Vagina (tissue), 2 donors: ENCODE data around the gene ELN. TPM values are rescaled to one million over a fixed set of nuclear protein-coding genes. Genes with fewer than 3 reads are reported as not detected.
"Not testable (repeated sequence)": the region's sequence is repeated elsewhere in the genome, so short reads cannot be mapped to it uniquely, and the experiment has no call there.

Source experiments
- DNase-seq, 2 donors: peaks; one replicate each; pipeline ENCODE4 v3.0.0-alpha.2; 2017; ENCODE audit errors: extremely low spot score in 2 of 2
- H3K27ac ChIP-seq: fragments of 200-600 bp; sonication (generic); one replicate; pipeline ENCODE4 v1.5.1; 2019
- H3K27me3 ChIP-seq: fragments of 200-600 bp; sonication (generic); one replicate; pipeline ENCODE4 v1.5.1; 2019
- H3K36me3 ChIP-seq, 2 donors: fragments of 200-600 bp; sonication (generic); one replicate each; pipeline ENCODE4 v1.5.1; 2017 to 2019
- H3K4me1 ChIP-seq: fragments of 200-600 bp; sonication (generic); one replicate; pipeline ENCODE4 v1.5.1; 2019
- H3K4me3 ChIP-seq, 2 donors: fragments of 200-600 bp; sonication (generic); 1 replicate in 1 of 2; 2 replicates in 1 of 2; pipeline ENCODE4 v1.5.1; 2016 to 2019
- H3K9me3 ChIP-seq: fragments of 200-600 bp; sonication (generic); one replicate; pipeline ENCODE4 v1.5.1; 2019
- POLR2A ChIP-seq, 2 donors: fragments of 450-650 bp; IDR thresholded peaks; one replicate each; pipeline ENCODE4 v1.6.1; 2017; ENCODE audit warnings: antibody characterized with exemption in 2 of 2, mild to moderate bottlenecking in 2 of 2, moderate library complexity in 2 of 2
- POLR2AphosphoS5 ChIP-seq, 2 donors: sonication (generic); formaldehyde crosslinking; IDR thresholded peaks; one replicate each; pipeline ENCODE4 v1.9.0; 2017; ENCODE audit warnings: antibody characterized with exemption in 2 of 2, mild to moderate bottlenecking in 2 of 2, low read depth in 1 of 2; ENCODE audit not compliant: insufficient read depth in 1 of 2
- intact Hi-C: fragments of 100-400 bp; cut with DNase I; formaldehyde crosslinking; loops from one replicate; pipeline ENCODE4 v1.15.1; 2023
- total RNA-seq: library from RNA; depleted of rRNA; stranded (reverse); fragments of >200 nt; gene quantifications from one replicate; pipeline ENCODE4 v1.2.3, GENCODE V29; 2016
- TF ChIP-seq, protein P1 (sequence below), 3 experiments: fragments of 450-650 bp in 2 of 3; fragments of 200-600 bp in 1 of 3; sonication (generic) in 1 of 3; IDR thresholded peaks; one replicate each; pipeline ENCODE4 v1.5.1; 2017 to 2019; ENCODE audit warnings: antibody characterized with exemption in 3 of 3, mild to moderate bottlenecking in 2 of 3, moderate library complexity in 2 of 3

The ELN gene
- total RNA-seq, 1 donor from 2014 or later: 38.3 TPM

DNA sequence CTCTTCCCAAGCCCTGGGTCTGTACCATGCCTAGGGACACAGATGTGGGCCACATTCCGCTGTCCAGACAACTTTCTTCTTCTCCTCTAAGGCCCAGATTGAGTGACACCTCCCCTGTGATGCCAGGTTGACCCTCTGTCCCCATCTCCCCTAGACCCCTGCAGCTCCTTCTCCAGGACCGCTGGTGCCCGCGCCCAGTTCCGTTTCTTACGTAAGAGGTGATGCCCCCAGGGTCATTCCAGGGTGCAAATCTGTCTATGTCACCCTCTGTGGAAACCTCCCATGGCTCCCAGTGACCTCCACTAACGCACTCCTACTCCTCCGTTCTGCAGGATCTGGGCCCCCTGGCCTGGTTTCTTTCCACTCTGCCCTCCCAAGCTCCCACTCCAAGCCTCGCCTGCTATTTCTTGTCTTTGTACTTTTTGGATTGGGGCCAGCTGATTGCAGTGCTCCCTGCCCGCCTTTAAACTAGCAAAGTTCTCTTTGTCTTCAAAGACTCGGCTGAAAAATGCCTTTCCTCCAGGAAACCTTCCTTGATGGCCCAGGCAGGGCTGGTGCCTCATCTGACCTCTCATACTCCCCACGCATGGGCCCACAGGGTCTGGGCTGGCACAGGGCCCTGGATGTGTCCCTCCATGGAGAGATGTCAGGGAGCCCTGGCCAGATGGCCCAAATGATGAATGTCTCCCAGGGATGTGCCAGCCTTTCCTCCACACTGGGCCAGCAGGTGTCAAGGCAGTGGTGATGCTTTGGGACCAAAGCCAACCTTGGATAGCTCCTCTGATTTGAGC lies 21.3 kb upstream of the ELN start:
- Histone ChIP-seq H3K27ac (no peak overlapping the region), H3K9me3 (no peaks in the 10 kb centered on the region), H3K36me3 (no peaks in the 10 kb centered on the region), H3K27me3 (no peaks in the 10 kb centered on the region), H3K4me1 (peaks cover 5% of the 10 kb centered on the region), H3K4me3 (no peak overlapping the region)
- DNase-seq: no peak
- intact Hi-C loops: no loop called here
- TF ChIP-seq, protein P1, sequence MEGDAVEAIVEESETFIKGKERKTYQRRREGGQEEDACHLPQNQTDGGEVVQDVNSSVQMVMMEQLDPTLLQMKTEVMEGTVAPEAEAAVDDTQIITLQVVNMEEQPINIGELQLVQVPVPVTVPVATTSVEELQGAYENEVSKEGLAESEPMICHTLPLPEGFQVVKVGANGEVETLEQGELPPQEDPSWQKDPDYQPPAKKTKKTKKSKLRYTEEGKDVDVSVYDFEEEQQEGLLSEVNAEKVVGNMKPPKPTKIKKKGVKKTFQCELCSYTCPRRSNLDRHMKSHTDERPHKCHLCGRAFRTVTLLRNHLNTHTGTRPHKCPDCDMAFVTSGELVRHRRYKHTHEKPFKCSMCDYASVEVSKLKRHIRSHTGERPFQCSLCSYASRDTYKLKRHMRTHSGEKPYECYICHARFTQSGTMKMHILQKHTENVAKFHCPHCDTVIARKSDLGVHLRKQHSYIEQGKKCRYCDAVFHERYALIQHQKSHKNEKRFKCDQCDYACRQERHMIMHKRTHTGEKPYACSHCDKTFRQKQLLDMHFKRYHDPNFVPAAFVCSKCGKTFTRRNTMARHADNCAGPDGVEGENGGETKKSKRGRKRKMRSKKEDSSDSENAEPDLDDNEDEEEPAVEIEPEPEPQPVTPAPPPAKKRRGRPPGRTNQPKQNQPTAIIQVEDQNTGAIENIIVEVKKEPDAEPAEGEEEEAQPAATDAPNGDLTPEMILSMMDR (IDR thresholded peaks at IDR 0.05): no peak
- TF ChIP-seq POLR2AphosphoS5 (IDR thresholded peaks at IDR 0.05; ENCODE audit: insufficient read depth in 1 of 2, low read depth in 1 of 2) (no peak), POLR2A (IDR thresholded peaks at IDR 0.05) (no peak)

DNA sequence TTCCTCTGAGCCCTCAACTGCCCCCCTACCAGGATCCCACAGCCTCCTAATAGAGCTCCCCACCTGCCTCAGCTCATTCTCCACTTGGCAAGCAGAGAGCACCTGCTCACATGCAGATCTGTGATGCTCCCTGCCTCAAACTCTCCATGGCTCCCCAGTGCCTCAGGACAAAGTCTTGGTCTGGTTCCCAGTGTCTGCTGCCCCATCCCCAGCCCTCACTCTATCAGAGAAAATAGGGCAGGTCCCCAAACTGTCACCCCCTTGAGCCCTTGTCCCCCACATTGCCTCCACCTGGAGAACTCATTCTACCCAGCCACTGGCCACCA lies 20.8 kb upstream of the ELN start:
- Histone ChIP-seq H3K36me3 (no peaks in the 10 kb centered on the region), H3K4me1 (peaks cover 5% of the 10 kb centered on the region), H3K9me3 (no peaks in the 10 kb centered on the region), H3K27me3 (no peaks in the 10 kb centered on the region), H3K4me3 (no peak overlapping the region), H3K27ac (no peak overlapping the region)
- TF ChIP-seq POLR2A (IDR thresholded peaks at IDR 0.05) (no peak), POLR2AphosphoS5 (IDR thresholded peaks at IDR 0.05; ENCODE audit: insufficient read depth in 1 of 2, low read depth in 1 of 2) (no peak)
- TF ChIP-seq, protein P1 (IDR thresholded peaks at IDR 0.05): no peak
- intact Hi-C loops: no loop called here
- DNase-seq: no peak

DNA sequence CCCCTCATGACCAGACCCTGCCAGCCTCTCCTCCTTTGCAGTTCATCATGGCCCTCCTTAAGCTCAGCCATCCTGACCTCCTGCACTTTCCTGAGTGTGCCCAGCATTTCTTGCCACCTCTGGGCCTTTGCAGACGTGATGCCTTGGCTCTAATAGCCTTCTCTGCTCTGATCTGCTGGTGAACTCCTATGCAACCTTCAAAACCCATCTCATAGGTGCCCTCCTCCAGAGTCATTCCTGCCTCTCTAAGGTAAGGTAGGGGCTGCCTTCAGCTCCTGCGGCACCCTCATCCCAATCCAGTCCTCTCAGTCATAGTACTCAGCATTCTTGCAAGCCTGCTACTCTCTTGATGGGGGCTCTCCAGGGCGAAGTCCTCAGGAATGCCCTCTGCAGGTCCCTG lies 19.3 kb upstream of the ELN start:
- no peaks in the 10 kb centered on the region for H3K36me3 ChIP-seq
- peaks cover 8% of the 10 kb centered on the region for H3K4me1 ChIP-seq
- no peak overlapping the region for H3K27ac ChIP-seq
- no peaks in the 10 kb centered on the region for H3K9me3 ChIP-seq
- no peak overlapping the region for H3K4me3 ChIP-seq
- intact Hi-C loops: no loop called here
- TF ChIP-seq, protein P1 (IDR thresholded peaks at IDR 0.05): no peak
- TF ChIP-seq POLR2AphosphoS5 (IDR thresholded peaks at IDR 0.05; ENCODE audit: insufficient read depth in 1 of 2, low read depth in 1 of 2) (no peak), POLR2A (IDR thresholded peaks at IDR 0.05) (no peak)
- DNase-seq: no peak
- no peaks in the 10 kb centered on the region for H3K27me3 ChIP-seq

DNA sequence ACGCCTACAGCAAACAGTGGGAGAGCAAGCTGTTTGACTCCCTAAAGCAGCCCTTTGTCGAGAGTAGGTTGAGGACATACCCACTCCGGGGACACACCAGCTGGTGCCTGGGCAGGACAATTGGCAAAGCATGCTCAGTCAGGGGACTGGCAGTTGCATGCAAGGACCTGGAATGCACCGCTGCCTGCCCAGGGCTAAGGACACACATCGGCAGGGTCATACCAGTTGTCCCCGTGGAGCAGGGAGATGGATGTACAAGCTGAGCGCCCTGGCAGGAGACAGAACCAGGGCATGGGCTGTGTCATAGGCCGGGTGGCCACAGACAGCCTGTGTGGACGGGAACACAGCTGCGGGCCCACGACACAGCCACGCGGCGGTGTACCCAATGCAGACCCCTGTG lies 18.3 kb upstream of the ELN start:
- no peaks in the 10 kb centered on the region for H3K27me3 ChIP-seq
- H3K9me3 ChIP-seq: no peaks in the 10 kb centered on the region
- DNase-seq: no peak
- no peak overlapping the region for H3K4me3 ChIP-seq
- intact Hi-C loops: no loop called here
- H3K36me3 ChIP-seq: no peaks in the 10 kb centered on the region
- TF ChIP-seq POLR2A (IDR thresholded peaks at IDR 0.05) (no peak), POLR2AphosphoS5 (IDR thresholded peaks at IDR 0.05; ENCODE audit: insufficient read depth in 1 of 2, low read depth in 1 of 2) (no peak)
- TF ChIP-seq, protein P1 (IDR thresholded peaks at IDR 0.05): no peak
- no peak overlapping the region for H3K27ac ChIP-seq
- peaks cover 12% of the 10 kb centered on the region for H3K4me1 ChIP-seq

DNA sequence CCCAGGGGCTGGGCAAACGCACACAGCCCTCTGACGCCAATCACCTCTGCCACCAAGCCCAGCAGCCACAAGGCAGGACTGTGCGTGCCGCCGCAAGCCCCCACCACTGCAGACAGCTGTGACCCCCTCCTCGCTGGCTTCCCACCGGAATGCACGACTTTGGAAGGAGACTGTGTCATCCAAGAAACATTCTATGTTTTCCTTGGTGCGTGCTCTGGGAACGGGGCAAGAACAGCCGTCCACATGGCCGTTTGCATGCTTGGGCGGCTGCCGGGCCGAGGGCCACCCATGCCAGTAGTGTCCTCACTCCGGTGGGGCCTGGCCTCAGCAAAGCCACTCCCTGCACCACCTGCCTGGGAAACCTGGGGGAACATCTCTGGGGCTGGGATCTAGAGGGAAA lies 17.6 kb upstream of the ELN start:
- intact Hi-C loops: no loop called here
- H3K27ac ChIP-seq: no peak overlapping the region

DNA sequence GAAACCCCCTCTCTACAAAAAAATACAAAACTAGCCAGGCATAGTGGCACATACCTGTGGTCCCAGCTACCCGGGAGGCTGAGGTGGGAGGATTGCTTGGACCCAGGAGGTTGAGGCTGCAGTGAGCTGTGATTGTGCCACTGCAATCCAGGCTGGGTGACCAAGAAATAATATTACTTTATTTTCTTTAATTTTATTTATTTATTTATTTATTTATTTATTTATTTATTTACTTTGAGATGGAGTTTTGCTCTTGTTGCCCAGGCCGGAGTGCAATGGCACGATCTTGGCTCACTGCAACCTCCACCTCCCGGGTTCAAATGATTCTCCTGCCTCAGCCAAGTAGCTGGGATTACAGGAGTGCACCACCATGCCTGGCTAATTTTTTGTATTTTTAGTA lies 16.6 kb upstream of the ELN start:
- H3K27ac ChIP-seq, H3K9me3 ChIP-seq, H3K4me3 ChIP-seq, intact Hi-C loops, H3K36me3 ChIP-seq, H3K27me3 ChIP-seq, DNase-seq: not testable (repeated sequence)
- peaks cover 12% of the 10 kb centered on the region for H3K4me1 ChIP-seq

More for the DNA sequence above, 17.6 kb upstream of the ELN start:
- no peak for TF ChIP-seq POLR2AphosphoS5 (IDR thresholded peaks at IDR 0.05; ENCODE audit: insufficient read depth in 1 of 2, low read depth in 1 of 2)
- TF ChIP-seq POLR2A (IDR thresholded peaks at IDR 0.05): no peak
- TF ChIP-seq, protein P1 (IDR thresholded peaks at IDR 0.05): no peak
- no peaks in the 10 kb centered on the region for H3K36me3 ChIP-seq
- H3K27me3 ChIP-seq: no peaks in the 10 kb centered on the region
- no peak overlapping the region for H3K4me3 ChIP-seq
- peaks cover 12% of the 10 kb centered on the region for H3K4me1 ChIP-seq
- no peak for DNase-seq
- no peaks in the 10 kb centered on the region for H3K9me3 ChIP-seq
